Spleen (tissue), 7 donors: ENCODE data around the gene HNRNPUL1.

Source experiments
- CTCF ChIP-seq, 11 experiments: fragments of 200-600 bp in 7 of 11; fragments of 450-650 bp in 4 of 11; sonication (generic) in 4 of 11; IDR thresholded peaks in 8 of 11; conservative IDR thresholded peaks in 3 of 11; 1 replicate in 7 of 11; 2 replicates in 4 of 11; pipeline versions ENCODE4 v1.4.0 to v1.8.0; 2016 to 2021; ENCODE audit warnings: antibody characterized with exemption in 11 of 11, inconsistent platforms in 4 of 11, mild to moderate bottlenecking in 1 of 11
- POLR2A ChIP-seq, 3 donors: fragments of 450-650 bp; IDR thresholded peaks; one replicate each; pipeline ENCODE4 v1.5.1; 2017; ENCODE audit warnings: antibody characterized with exemption in 3 of 3, mild to moderate bottlenecking in 1 of 3
- POLR2AphosphoS5 ChIP-seq, 3 donors: sonication (generic); formaldehyde crosslinking; IDR thresholded peaks; one replicate each; pipeline ENCODE4 v1.5.1; 2017; ENCODE audit warnings: antibody characterized with exemption in 3 of 3
- donor health status: DM: no; HTN: no; CAD: no; lungs with moderate emphysema.
- donor health status: DM: no; HTN: no; CAD: no.
- donor health status: DM: no; HTN: no; CAD: no.

GRCh38 chr19:41276231-41276630 lies 12.1 kb downstream of the HNRNPUL1 start:
- TF ChIP-seq CTCF (IDR thresholded peaks at IDR 0.05 in 8 of 11, conservative IDR thresholded peaks at IDR 0.05 in 3 of 11), result no peak
- TF ChIP-seq POLR2A (IDR thresholded peaks at IDR 0.05), result no peak
- no peak for TF ChIP-seq POLR2AphosphoS5 (IDR thresholded peaks at IDR 0.05)
